Daoy (cell line): Measurements from ENCODE around the gene AJAP1. TPM values are rescaled to one million over a fixed set of nuclear protein-coding genes. Genes with fewer than 3 reads are reported as not detected.

Experiments used
- DNase-seq: peaks from one replicate; pipeline ENCODE4 v3.0.0-alpha.2; 2015; ENCODE audit warnings: low read depth
- total RNA-seq: library from RNA; depleted of rRNA; stranded (reverse); fragments of >200 nt; shearing (Covaris generic); gene quantifications from 2 replicates; pipeline ENCODE4 v1.2.3, GENCODE V29; 2014

The AJAP1 gene
- total RNA-seq, 1 experiment from 2014 or later: 7.0 TPM

- DNase-seq: no peak
Measured at GRCh38 chr1:4769516-4770280, 115.3 kb downstream of the AJAP1 start.

GRCh38 chr1:4770713-4771112, 116.3 kb downstream of the AJAP1 start:
- DNase-seq: no peak

GRCh38 chr1:4771267-4771666, 116.9 kb downstream of the AJAP1 start:
- no peak for DNase-seq

- no peak for DNase-seq
Measured at GRCh38 chr1:4771721-4772120, 117.3 kb downstream of the AJAP1 start.

- DNase-seq: peak; percentile 6
Measured at GRCh38 chr1:4772294-4773010, 118.0 kb downstream of the AJAP1 start.

- no peak for DNase-seq
Measured at GRCh38 chr1:4773226-4773625, 118.8 kb downstream of the AJAP1 start.

GRCh38 chr1:4775506-4775905, 121.1 kb downstream of the AJAP1 start:
- no peak for DNase-seq

- DNase-seq: no peak
Measured at GRCh38 chr1:4778056-4778455, 123.6 kb downstream of the AJAP1 start.

GRCh38 chr1:4781646-4782045, 127.2 kb downstream of the AJAP1 start:
- no peak for DNase-seq

GRCh38 chr1:4784761-4785160, 130.4 kb downstream of the AJAP1 start:
- no peak for DNase-seq

GRCh38 chr1:4786055-4786454, 131.6 kb downstream of the AJAP1 start:
- DNase-seq: no peak

GRCh38 chr1:4787551-4787950, 133.1 kb downstream of the AJAP1 start:
- no peak for DNase-seq

- no peak for DNase-seq
Measured at GRCh38 chr1:4792565-4792964, 138.2 kb downstream of the AJAP1 start.

GRCh38 chr1:4794020-4794780, 139.8 kb downstream of the AJAP1 start:
- no peak for DNase-seq

- DNase-seq: no peak
Measured at GRCh38 chr1:4796161-4797015, 142.0 kb downstream of the AJAP1 start.

GRCh38 chr1:4797016-4797410, 142.6 kb downstream of the AJAP1 start:
- DNase-seq: no peak

- no peak for DNase-seq
Measured at GRCh38 chr1:4797429-4797828, 143.0 kb downstream of the AJAP1 start.

GRCh38 chr1:4801192-4801924, 146.9 kb downstream of the AJAP1 start:
- DNase-seq: no peak

GRCh38 chr1:4802024-4802423, 147.6 kb downstream of the AJAP1 start:
- no peak for DNase-seq

GRCh38 chr1:4803335-4803734, 148.9 kb downstream of the AJAP1 start:
- DNase-seq: no peak

- no peak for DNase-seq
Measured at GRCh38 chr1:4805987-4806386, 151.6 kb downstream of the AJAP1 start.
